NCI-H1048 (cell line): ENCODE results near the gene MYL12A.

ENCODE experiments used
- DNase-seq: peaks from one replicate; lab custom pipeline; 2025; lab: John Stamatoyannopoulos, UW

MYL12A gene

GRCh38 chr18:3225588-3225987 lies 22.0 kb upstream of the MYL12A start:
- DNase-seq: no peak

- DNase-seq: no peak
Measured at GRCh38 chr18:3226048-3226447, 21.6 kb upstream of the MYL12A start.

GRCh38 chr18:3230401-3231334 lies 16.9 kb upstream of the MYL12A start:
- peak; percentile 61 for DNase-seq

GRCh38 chr18:3233004-3233403 lies 14.6 kb upstream of the MYL12A start:
- DNase-seq: no peak

- no peak for DNase-seq
Measured at GRCh38 chr18:3233433-3234168, 14.0 kb upstream of the MYL12A start.

- DNase-seq: no peak
Measured at GRCh38 chr18:3234457-3234856, 13.1 kb upstream of the MYL12A start.

GRCh38 chr18:3235846-3236245 lies 11.8 kb upstream of the MYL12A start:
- DNase-seq: no peak

- no peak for DNase-seq
Measured at GRCh38 chr18:3236470-3236869, 11.1 kb upstream of the MYL12A start.

- DNase-seq: no peak
Measured at GRCh38 chr18:3238742-3239141, 8.9 kb upstream of the MYL12A start.

GRCh38 chr18:3245185-3245564 lies 2.4 kb upstream of the MYL12A start:
- no peak for DNase-seq

- DNase-seq: peak; percentile 50
Measured at GRCh38 chr18:3245853-3246634, 1.6 kb upstream of the MYL12A start.

GRCh38 chr18:3246635-3247239 lies 864 bp upstream of the MYL12A start:
- DNase-seq: no peak

GRCh38 chr18:3248062-3248657 lies 559 bp downstream of the MYL12A start:
- DNase-seq: no peak

GRCh38 chr18:3248658-3249359 lies 1.2 kb downstream of the MYL12A start:
- no peak for DNase-seq

GRCh38 chr18:3250237-3251107 lies 2.9 kb downstream of the MYL12A start:
- DNase-seq: no peak

GRCh38 chr18:3251249-3251962 lies 3.8 kb downstream of the MYL12A start:
- DNase-seq: no peak

- DNase-seq: no peak
Measured at GRCh38 chr18:3251963-3252277, 4.3 kb downstream of the MYL12A start.

- no peak for DNase-seq
Measured at GRCh38 chr18:3252843-3253242, 5.2 kb downstream of the MYL12A start.

- DNase-seq: no peak
Measured at GRCh38 chr18:3254725-3255124, 7.1 kb downstream of the MYL12A start.
